ENCODE measurements around the gene FOXA1.
"Not testable (repeated sequence)": the region's sequence is repeated elsewhere in the genome, so short reads cannot be mapped to it uniquely, and the experiment has no call there.

The FOXA1 gene

GRCh38 chr14:37571391-37571790 lies 23.7 kb downstream of the FOXA1 start:
- DNase-seq (ENCODE audit: insufficient read length, low spot score): no peak
- TF ChIP-seq SPI1 (IDR thresholded peaks at IDR 0.05; ENCODE audit: low read depth, low read length): no peak
- TF ChIP-seq POU2F2 (IDR thresholded peaks at IDR 0.05; ENCODE audit: low read depth, low read length): no peak
- TF ChIP-seq POLR2AphosphoS5 (IDR thresholded peaks at IDR 0.05; ENCODE audit: low read depth, low read length): no peak
- no peak for TF ChIP-seq PAX5 (IDR thresholded peaks at IDR 0.05; ENCODE audit: insufficient read depth, low read length, severe bottlenecking)
- TF ChIP-seq TAF1 (IDR thresholded peaks at IDR 0.05; ENCODE audit: low read depth, low read length): no peak
- no peak for TF ChIP-seq POLR2A (IDR thresholded peaks at IDR 0.05; ENCODE audit: low read depth, low read length)
- FAIRE-seq: no peak

- FAIRE-seq (no peak), DNase-seq (ENCODE audit: insufficient read length, low spot score) (no peak)
- TF ChIP-seq TAF1 (IDR thresholded peaks at IDR 0.05; ENCODE audit: low read depth, low read length) (no peak), POLR2A (IDR thresholded peaks at IDR 0.05; ENCODE audit: low read depth, low read length) (no peak), SPI1 (IDR thresholded peaks at IDR 0.05; ENCODE audit: low read depth, low read length) (no peak), POU2F2 (IDR thresholded peaks at IDR 0.05; ENCODE audit: low read depth, low read length) (no peak), PAX5 (IDR thresholded peaks at IDR 0.05; ENCODE audit: insufficient read depth, low read length, severe bottlenecking) (no peak), POLR2AphosphoS5 (IDR thresholded peaks at IDR 0.05; ENCODE audit: low read depth, low read length) (no peak)
Measured at GRCh38 chr14:37569729-37570128, 25.3 kb downstream of the FOXA1 start.

- TF ChIP-seq TAF1 (IDR thresholded peaks at IDR 0.05; ENCODE audit: low read depth, low read length) (no peak), SPI1 (IDR thresholded peaks at IDR 0.05; ENCODE audit: low read depth, low read length) (no peak), POU2F2 (IDR thresholded peaks at IDR 0.05; ENCODE audit: low read depth, low read length) (no peak), POLR2AphosphoS5 (IDR thresholded peaks at IDR 0.05; ENCODE audit: low read depth, low read length) (no peak), POLR2A (IDR thresholded peaks at IDR 0.05; ENCODE audit: low read depth, low read length) (no peak), PAX5 (IDR thresholded peaks at IDR 0.05; ENCODE audit: insufficient read depth, low read length, severe bottlenecking) (no peak)
- FAIRE-seq (no peak), DNase-seq (ENCODE audit: insufficient read length, low spot score) (no peak)
Measured at GRCh38 chr14:37566811-37567371, 28.2 kb downstream of the FOXA1 start.

GRCh38 chr14:37565550-37565949 lies 29.5 kb downstream of the FOXA1 start:
- FAIRE-seq (no peak), DNase-seq (ENCODE audit: insufficient read length, low spot score) (no peak)

GRCh38 chr14:37563189-37563588 lies 31.9 kb downstream of the FOXA1 start:
- FAIRE-seq (no peak), DNase-seq (ENCODE audit: insufficient read length, low spot score) (no peak)
- TF ChIP-seq TAF1 (IDR thresholded peaks at IDR 0.05; ENCODE audit: low read depth, low read length) (no peak), SPI1 (IDR thresholded peaks at IDR 0.05; ENCODE audit: low read depth, low read length) (no peak), PAX5 (IDR thresholded peaks at IDR 0.05; ENCODE audit: insufficient read depth, low read length, severe bottlenecking) (no peak), POU2F2 (IDR thresholded peaks at IDR 0.05; ENCODE audit: low read depth, low read length) (no peak), POLR2AphosphoS5 (IDR thresholded peaks at IDR 0.05; ENCODE audit: low read depth, low read length) (no peak)

More at GRCh38 chr14:37565550-37565949, 29.5 kb downstream of the FOXA1 start:
- TF ChIP-seq SPI1 (IDR thresholded peaks at IDR 0.05; ENCODE audit: low read depth, low read length): no peak
- no peak for TF ChIP-seq POLR2A (IDR thresholded peaks at IDR 0.05; ENCODE audit: low read depth, low read length)

- FAIRE-seq: no peak
- no peak for DNase-seq (ENCODE audit: insufficient read length, low spot score)
- TF ChIP-seq POLR2AphosphoS5 (IDR thresholded peaks at IDR 0.05; ENCODE audit: low read depth, low read length) (no peak), SPI1 (IDR thresholded peaks at IDR 0.05; ENCODE audit: low read depth, low read length) (no peak), PAX5 (IDR thresholded peaks at IDR 0.05; ENCODE audit: insufficient read depth, low read length, severe bottlenecking) (no peak), POU2F2 (IDR thresholded peaks at IDR 0.05; ENCODE audit: low read depth, low read length) (no peak), POLR2A (IDR thresholded peaks at IDR 0.05; ENCODE audit: low read depth, low read length) (no peak), TAF1 (IDR thresholded peaks at IDR 0.05; ENCODE audit: low read depth, low read length) (no peak)
Measured at GRCh38 chr14:37559386-37559785, 35.7 kb downstream of the FOXA1 start.

GRCh38 chr14:37558740-37559139 lies 36.3 kb downstream of the FOXA1 start:
- FAIRE-seq (no peak), DNase-seq (ENCODE audit: insufficient read length, low spot score) (no peak)
- TF ChIP-seq POLR2AphosphoS5 (IDR thresholded peaks at IDR 0.05; ENCODE audit: low read depth, low read length) (no peak), PAX5 (IDR thresholded peaks at IDR 0.05; ENCODE audit: insufficient read depth, low read length, severe bottlenecking) (no peak), SPI1 (IDR thresholded peaks at IDR 0.05; ENCODE audit: low read depth, low read length) (no peak), TAF1 (IDR thresholded peaks at IDR 0.05; ENCODE audit: low read depth, low read length) (no peak), POU2F2 (IDR thresholded peaks at IDR 0.05; ENCODE audit: low read depth, low read length) (no peak), POLR2A (IDR thresholded peaks at IDR 0.05; ENCODE audit: low read depth, low read length) (no peak)

GRCh38 chr14:37555596-37555995 lies 39.5 kb downstream of the FOXA1 start:
- not testable (repeated sequence) for DNase-seq (ENCODE audit: insufficient read length, low spot score); FAIRE-seq

- TF ChIP-seq POLR2A (IDR thresholded peaks at IDR 0.05; ENCODE audit: low read depth, low read length): no peak
- TF ChIP-seq POU2F2 (IDR thresholded peaks at IDR 0.05; ENCODE audit: low read depth, low read length): no peak
- TF ChIP-seq SPI1 (IDR thresholded peaks at IDR 0.05; ENCODE audit: low read depth, low read length): no peak
- no peak for TF ChIP-seq TAF1 (IDR thresholded peaks at IDR 0.05; ENCODE audit: low read depth, low read length)
- TF ChIP-seq POLR2AphosphoS5 (IDR thresholded peaks at IDR 0.05; ENCODE audit: low read depth, low read length): no peak
- TF ChIP-seq PAX5 (IDR thresholded peaks at IDR 0.05; ENCODE audit: insufficient read depth, low read length, severe bottlenecking): no peak
- DNase-seq (ENCODE audit: insufficient read length, low spot score) (no peak), FAIRE-seq (no peak)
Measured at GRCh38 chr14:37553935-37554550, 41.0 kb downstream of the FOXA1 start.

GRCh38 chr14:37551119-37551518 lies 43.9 kb downstream of the FOXA1 start:
- no peak for DNase-seq (ENCODE audit: insufficient read length, low spot score)
- TF ChIP-seq POU2F2 (IDR thresholded peaks at IDR 0.05; ENCODE audit: low read depth, low read length) (no peak), TAF1 (IDR thresholded peaks at IDR 0.05; ENCODE audit: low read depth, low read length) (no peak), POLR2A (IDR thresholded peaks at IDR 0.05; ENCODE audit: low read depth, low read length) (no peak), PAX5 (IDR thresholded peaks at IDR 0.05; ENCODE audit: insufficient read depth, low read length, severe bottlenecking) (no peak), SPI1 (IDR thresholded peaks at IDR 0.05; ENCODE audit: low read depth, low read length) (no peak), POLR2AphosphoS5 (IDR thresholded peaks at IDR 0.05; ENCODE audit: low read depth, low read length) (no peak)
- no peak for FAIRE-seq

Measured in GM12891 (cell line).